PC-9 (cell line): ENCODE measurements around the gene MTREX.

Source experiments
- CTCF ChIP-seq: fragments of 200-600 bp; sonication (generic); conservative IDR thresholded peaks from 2 replicates; pipeline ENCODE4 v1.6.1; 2017; ENCODE audit warnings: mixed run types, antibody characterized with exemption, mild to moderate bottlenecking, moderate library complexity
- EZH2 ChIP-seq: fragments of 200-600 bp; sonication (generic); IDR thresholded peaks from 2 replicates; pipeline ENCODE4 v1.8.0; 2017; ENCODE audit warnings: antibody characterized with exemption, low read depth

GRCh38 chr5:55313870-55314617 lies 6.3 kb downstream of the MTREX start:
- TF ChIP-seq CTCF = no peak
- TF ChIP-seq EZH2 = no peak
